ENCODE data around the gene BICC1.

Gene BICC1

GRCh38 chr10:58754469-58755339 lies 242.0 kb downstream of the BICC1 start:
- no peak for DNase-seq

- DNase-seq = no peak
Measured at GRCh38 chr10:58755340-58755610, 242.6 kb downstream of the BICC1 start.

- DNase-seq = no peak
Measured at GRCh38 chr10:58755677-58756076, 243.0 kb downstream of the BICC1 start.

- DNase-seq = no peak
Measured at GRCh38 chr10:58756130-58756719, 243.6 kb downstream of the BICC1 start.

- DNase-seq = no peak
Measured at GRCh38 chr10:58757352-58758065, 244.8 kb downstream of the BICC1 start.

- DNase-seq = no peak
Measured at GRCh38 chr10:58758321-58758720, 245.6 kb downstream of the BICC1 start.

- DNase-seq = no peak
Measured at GRCh38 chr10:58764087-58764747, 251.5 kb downstream of the BICC1 start.

- no peak for DNase-seq
Measured at GRCh38 chr10:58765910-58766309, 253.2 kb downstream of the BICC1 start.

- no peak for DNase-seq
Measured at GRCh38 chr10:58767652-58768051, 255.0 kb downstream of the BICC1 start.

- DNase-seq = no peak
Measured at GRCh38 chr10:58771863-58772262, 259.2 kb downstream of the BICC1 start.

GRCh38 chr10:58772758-58773157 lies 260.1 kb downstream of the BICC1 start:
- no peak for DNase-seq

- no peak for DNase-seq
Measured at GRCh38 chr10:58773341-58773740, 260.7 kb downstream of the BICC1 start.

- no peak for DNase-seq
Measured at GRCh38 chr10:58773944-58774343, 261.3 kb downstream of the BICC1 start.

- no peak for DNase-seq
Measured at GRCh38 chr10:58775960-58776567, 263.4 kb downstream of the BICC1 start.

- no peak for DNase-seq
Measured at GRCh38 chr10:58776568-58777318, 264.1 kb downstream of the BICC1 start.

- DNase-seq = no peak
Measured at GRCh38 chr10:58778966-58779365, 266.3 kb downstream of the BICC1 start.

- DNase-seq = no peak
Measured at GRCh38 chr10:58779594-58779993, 266.9 kb downstream of the BICC1 start.

GRCh38 chr10:58780476-58780875 lies 267.8 kb downstream of the BICC1 start:
- no peak for DNase-seq

GRCh38 chr10:58781873-58782488 lies 269.3 kb downstream of the BICC1 start:
- DNase-seq = peak in 1 of 2 experiments; percentile 30

GRCh38 chr10:58782876-58783851 lies 270.5 kb downstream of the BICC1 start:
- DNase-seq = no peak

- no peak for DNase-seq
Measured at GRCh38 chr10:58784361-58784760, 271.7 kb downstream of the BICC1 start.
